ENCODE data around the gene RPIA. TPM values are rescaled to one million over a fixed set of nuclear protein-coding genes. Genes with fewer than 3 reads are reported as not detected.
A peak's percentile ranks its signal among the peaks of the same experiment; 100 is the strongest.

RPIA gene
- total and polyA plus RNA-seq, 2 of the 4 experiments (the other 2 are of a cell fraction), result 4.1 to 8.6 TPM

DNA sequence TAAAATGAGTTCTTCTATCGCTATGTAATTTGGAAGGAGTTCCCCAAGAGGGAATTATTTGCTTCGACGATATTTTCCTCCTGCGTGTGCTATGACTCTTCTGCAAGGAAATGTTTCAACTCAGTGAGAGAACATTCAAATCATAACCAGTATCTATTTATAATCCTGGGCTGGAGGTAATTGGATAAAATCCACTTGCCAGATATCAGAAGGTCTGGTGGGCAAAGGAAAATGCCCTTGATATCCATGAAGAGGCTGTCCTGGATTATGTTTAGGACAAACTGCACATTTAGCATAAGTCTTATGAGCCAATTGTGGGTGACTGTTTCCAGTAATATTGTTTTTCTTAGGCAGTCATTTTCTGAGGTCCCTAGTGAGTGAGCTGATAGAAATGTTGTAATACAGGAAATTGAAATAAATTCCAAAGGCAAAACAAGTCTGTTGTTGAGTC lies 17.7 kb downstream of the RPIA start:
- Histone ChIP-seq H3K27me3 (ENCODE audit: control insufficient read depth, insufficient read depth, low read length) (no peaks in the 10 kb centered on the region), H3K23ac (ENCODE audit: low read depth, low read length) (no peak overlapping the region), H4K8ac (ENCODE audit: low read depth in 2 of 2, low read length in 2 of 2) (no peak overlapping the region), H3K18ac (ENCODE audit: low read depth, low read length) (no peak overlapping the region), H4K20me1 (ENCODE audit: insufficient read depth, low read length) (no peaks in the 10 kb centered on the region), H4K91ac (ENCODE audit: insufficient read depth, low read depth, low read length) (no peak overlapping the region), H2BK5ac (ENCODE audit: low read depth, low read length, poor library complexity, severe bottlenecking) (no peak overlapping the region), H2AK5ac (ENCODE audit: low read depth, low read length) (no peak overlapping the region), H2AK9ac (replicated peaks; ENCODE audit: low read depth, low read length, poor library complexity) (no peak overlapping the region), H3K9me3 (ENCODE audit: control insufficient read depth, insufficient read depth, low read length) (no peaks in the 10 kb centered on the region), H4K5ac (ENCODE audit: low read depth, low read length) (no peak overlapping the region), H2BK120ac (ENCODE audit: low read depth, low read length) (no peak overlapping the region), H3K14ac (replicated peaks; ENCODE audit: low read depth, low read length) (no peak overlapping the region), H2AFZ (replicated peaks; ENCODE audit: low read length, poor library complexity) (no peak overlapping the region), H3K9me1 (ENCODE audit: insufficient read depth, low read length) (no peaks in the 10 kb centered on the region), H3K56ac (ENCODE audit: extremely low read depth, insufficient read depth, low read length) (no peak overlapping the region), H3K79me1 (ENCODE audit: low read depth in 1 of 2, low read length in 2 of 2) (peaks cover 0 to 4% of the 10 kb centered on the region in 2 experiments; a peak in 2 of 4 replicates), H3K4me3 (ENCODE audit: insufficient read depth, low read depth, low read length) (no peak overlapping the region), H2BK20ac (ENCODE audit: low read depth, low read length) (no peak overlapping the region), H3K4ac (ENCODE audit: low read depth, low read length) (no peak overlapping the region), H3K27ac (ENCODE audit: insufficient read depth, low read length) (no peak overlapping the region), H3K9ac (ENCODE audit: low read depth, low read length) (no peak overlapping the region), H3K4me1 (ENCODE audit: control insufficient read depth, insufficient read depth, low read length) (no peaks in the 10 kb centered on the region; the same call in 1 of the 2 replicates), H3K4me2 (ENCODE audit: low read depth, low read length) (no peak overlapping the region), H2BK15ac (ENCODE audit: low read depth, low read length) (no peak overlapping the region), H3K36me3 (ENCODE audit: control insufficient read depth, insufficient read depth, low read length) (no peaks in the 10 kb centered on the region)
- BruUV-seq (replicated peaks), result no TSS peak
- intact Hi-C loops (cut with micrococcal nuclease), result no loop called here
- dilution Hi-C loops (cut with HindIII; ENCODE audit: low sequenced_read_pairs, unreplicated experiment), result no loop called here
- ChIA-PET CTCF (no interaction called here), POLR2A (ENCODE audit: unreplicated experiment) (no interaction called here)
- WGBS, 2 experiments (ENCODE audit: extremely low coverage in 2 of 2, insufficient read length in 1 of 2), result no CpG with 5 or more reads among the region's 4 CpGs
- in situ Hi-C loops (cut with MboI; ENCODE audit: low sequenced_read_pairs), result no loop called here
- TF ChIP-seq FOS (IDR thresholded peaks at IDR 0.05; ENCODE audit: low read depth, low read length) (no peak), RCOR1 (IDR thresholded peaks at IDR 0.05; ENCODE audit: insufficient replicate concordance, low read length) (no peak), RAD21 (IDR thresholded peaks at IDR 0.05; ENCODE audit: low read length) (no peak), CEBPB (IDR thresholded peaks at IDR 0.05; ENCODE audit: low read depth, low read length) (no peak), ELK1 (IDR thresholded peaks at IDR 0.05; ENCODE audit: borderline replicate concordance, low read depth, low read length) (no peak), NFE2L2 (IDR thresholded peaks at IDR 0.05; ENCODE audit: low read depth, low read length) (no peak)
- DNase-seq (peak; percentile 42), ATAC-seq (ENCODE audit: low read depth) (peak; percentile 63)
